ENCODE measurements around the gene ISOC1.

DNA sequence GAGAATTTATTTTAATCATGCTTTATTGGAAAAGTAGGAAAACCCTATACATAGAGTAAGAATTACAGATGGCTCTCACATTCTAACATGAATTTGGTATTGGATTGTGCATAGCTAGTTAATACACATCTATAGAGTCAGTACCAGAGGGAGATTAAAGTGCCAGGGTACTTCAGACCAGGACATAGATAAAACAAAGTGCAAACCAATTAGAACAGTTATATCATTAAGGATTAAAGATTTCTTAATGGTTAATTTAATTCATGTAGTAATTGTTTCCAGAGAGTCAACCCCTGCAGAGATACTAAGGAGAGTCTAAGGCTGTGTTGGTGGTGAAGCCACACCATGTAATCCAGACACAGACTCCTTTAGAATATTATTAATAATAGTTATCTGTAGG lies 8.8 kb downstream of the ISOC1 start:
- no peak for TF ChIP-seq ZNF777 (CRISPR knock-in tag; IDR thresholded peaks at IDR 0.05)
- no peak for TF ChIP-seq HIVEP1 (CRISPR knock-in tag; IDR thresholded peaks at IDR 0.05)
- no peak for TF ChIP-seq ZNF543 (CRISPR knock-in tag; IDR thresholded peaks at IDR 0.05)
- TF ChIP-seq, protein P1, sequence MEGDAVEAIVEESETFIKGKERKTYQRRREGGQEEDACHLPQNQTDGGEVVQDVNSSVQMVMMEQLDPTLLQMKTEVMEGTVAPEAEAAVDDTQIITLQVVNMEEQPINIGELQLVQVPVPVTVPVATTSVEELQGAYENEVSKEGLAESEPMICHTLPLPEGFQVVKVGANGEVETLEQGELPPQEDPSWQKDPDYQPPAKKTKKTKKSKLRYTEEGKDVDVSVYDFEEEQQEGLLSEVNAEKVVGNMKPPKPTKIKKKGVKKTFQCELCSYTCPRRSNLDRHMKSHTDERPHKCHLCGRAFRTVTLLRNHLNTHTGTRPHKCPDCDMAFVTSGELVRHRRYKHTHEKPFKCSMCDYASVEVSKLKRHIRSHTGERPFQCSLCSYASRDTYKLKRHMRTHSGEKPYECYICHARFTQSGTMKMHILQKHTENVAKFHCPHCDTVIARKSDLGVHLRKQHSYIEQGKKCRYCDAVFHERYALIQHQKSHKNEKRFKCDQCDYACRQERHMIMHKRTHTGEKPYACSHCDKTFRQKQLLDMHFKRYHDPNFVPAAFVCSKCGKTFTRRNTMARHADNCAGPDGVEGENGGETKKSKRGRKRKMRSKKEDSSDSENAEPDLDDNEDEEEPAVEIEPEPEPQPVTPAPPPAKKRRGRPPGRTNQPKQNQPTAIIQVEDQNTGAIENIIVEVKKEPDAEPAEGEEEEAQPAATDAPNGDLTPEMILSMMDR (CRISPR knock-in tag; IDR thresholded peaks at IDR 0.05) = no peak
- no peak for TF ChIP-seq JARID2 (CRISPR knock-in tag; IDR thresholded peaks at IDR 0.05; ENCODE audit: insufficient replicate concordance)
- TF ChIP-seq DPF2 (CRISPR knock-in tag; IDR thresholded peaks at IDR 0.05; ENCODE audit: borderline replicate concordance, low read depth) = no peak
- no peak for TF ChIP-seq ZNF101 (CRISPR knock-in tag; IDR thresholded peaks at IDR 0.05; ENCODE audit: borderline replicate concordance, low read depth)
- no peak for TF ChIP-seq NFYB (CRISPR knock-in tag; IDR thresholded peaks at IDR 0.05)
- TF ChIP-seq CHD2 (IDR thresholded peaks at IDR 0.05; ENCODE audit: low read depth, low read length) = no peak
- TF ChIP-seq CEBPB (IDR thresholded peaks at IDR 0.05; ENCODE audit: borderline replicate concordance, low read depth, low read length) = no peak
- TF ChIP-seq POLR2A (IDR thresholded peaks at IDR 0.05; ENCODE audit: insufficient read depth in 1 of 2, low read depth in 2 of 2, low read length in 2 of 2) = no peak
- TF ChIP-seq, protein P2, sequence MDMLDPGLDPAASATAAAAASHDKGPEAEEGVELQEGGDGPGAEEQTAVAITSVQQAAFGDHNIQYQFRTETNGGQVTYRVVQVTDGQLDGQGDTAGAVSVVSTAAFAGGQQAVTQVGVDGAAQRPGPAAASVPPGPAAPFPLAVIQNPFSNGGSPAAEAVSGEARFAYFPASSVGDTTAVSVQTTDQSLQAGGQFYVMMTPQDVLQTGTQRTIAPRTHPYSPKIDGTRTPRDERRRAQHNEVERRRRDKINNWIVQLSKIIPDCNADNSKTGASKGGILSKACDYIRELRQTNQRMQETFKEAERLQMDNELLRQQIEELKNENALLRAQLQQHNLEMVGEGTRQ (IDR thresholded peaks at IDR 0.05; ENCODE audit: low read depth, low read length) = no peak
- TF ChIP-seq, protein P2 (CRISPR knock-in tag; IDR thresholded peaks at IDR 0.05; ENCODE audit: borderline replicate concordance) = no peak
- no peak for TF ChIP-seq ZNF616 (CRISPR knock-in tag; IDR thresholded peaks at IDR 0.05; ENCODE audit: low read depth)
